ENCODE results near the gene DCC.

Gene DCC

DNA sequence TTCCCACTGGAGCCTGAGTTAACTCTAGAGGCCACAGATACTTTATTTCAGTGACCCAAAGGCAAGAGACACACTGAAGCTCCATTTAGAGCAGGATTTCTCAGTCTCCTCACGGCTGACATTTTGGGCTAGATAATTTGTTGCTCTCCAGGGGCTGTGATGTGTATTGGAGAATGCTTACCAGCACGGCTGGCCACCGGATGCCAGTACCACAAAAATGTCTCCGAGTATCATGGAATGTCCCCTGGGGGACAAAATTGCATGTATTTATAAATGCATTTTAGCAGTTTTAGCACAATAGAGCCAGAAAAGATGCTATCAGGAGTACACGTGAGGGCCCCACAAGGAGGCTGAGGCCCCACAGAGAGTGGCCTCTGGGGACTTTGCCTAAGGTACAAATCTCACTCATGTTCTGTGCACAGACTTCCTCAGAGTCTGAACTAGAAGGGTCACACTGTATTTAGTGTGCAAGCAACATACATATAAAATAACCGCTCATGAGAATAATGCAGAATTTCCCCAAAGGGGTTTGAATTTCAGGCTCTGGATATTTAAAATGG lies 20.5 kb upstream of the DCC start:
- CTCF ChIA-PET: no interaction called here
- DNase-seq (ENCODE audit: low spot score): no peak

DNA sequence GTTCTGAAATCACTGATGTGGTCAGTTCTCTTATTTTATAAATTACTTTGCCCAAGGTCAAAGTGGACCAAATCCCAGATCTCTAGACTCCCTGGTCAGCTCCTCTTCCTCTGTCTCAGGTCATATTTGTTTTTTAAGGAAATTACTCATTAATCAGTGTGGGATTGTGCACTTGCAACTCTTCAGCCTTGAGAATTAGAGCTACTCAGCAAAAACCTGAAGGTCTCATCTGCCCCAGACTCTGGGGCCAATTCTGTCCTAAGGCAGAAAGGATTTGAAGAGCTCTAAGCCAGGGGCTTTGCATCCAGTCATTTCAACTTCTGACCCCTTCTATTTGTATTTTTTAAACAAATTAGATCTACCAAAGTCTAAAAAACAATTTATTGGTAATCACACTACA lies 17.7 kb upstream of the DCC start:
- TF ChIP-seq, protein P1, sequence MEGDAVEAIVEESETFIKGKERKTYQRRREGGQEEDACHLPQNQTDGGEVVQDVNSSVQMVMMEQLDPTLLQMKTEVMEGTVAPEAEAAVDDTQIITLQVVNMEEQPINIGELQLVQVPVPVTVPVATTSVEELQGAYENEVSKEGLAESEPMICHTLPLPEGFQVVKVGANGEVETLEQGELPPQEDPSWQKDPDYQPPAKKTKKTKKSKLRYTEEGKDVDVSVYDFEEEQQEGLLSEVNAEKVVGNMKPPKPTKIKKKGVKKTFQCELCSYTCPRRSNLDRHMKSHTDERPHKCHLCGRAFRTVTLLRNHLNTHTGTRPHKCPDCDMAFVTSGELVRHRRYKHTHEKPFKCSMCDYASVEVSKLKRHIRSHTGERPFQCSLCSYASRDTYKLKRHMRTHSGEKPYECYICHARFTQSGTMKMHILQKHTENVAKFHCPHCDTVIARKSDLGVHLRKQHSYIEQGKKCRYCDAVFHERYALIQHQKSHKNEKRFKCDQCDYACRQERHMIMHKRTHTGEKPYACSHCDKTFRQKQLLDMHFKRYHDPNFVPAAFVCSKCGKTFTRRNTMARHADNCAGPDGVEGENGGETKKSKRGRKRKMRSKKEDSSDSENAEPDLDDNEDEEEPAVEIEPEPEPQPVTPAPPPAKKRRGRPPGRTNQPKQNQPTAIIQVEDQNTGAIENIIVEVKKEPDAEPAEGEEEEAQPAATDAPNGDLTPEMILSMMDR (conservative IDR thresholded peaks at IDR 0.05; ENCODE audit: low read depth): no peak
- POLR2A ChIA-PET (ENCODE audit: low non-redundant PET): no interaction called here
- H3K27ac ChIP-seq: no peak overlapping the region
- CTCF ChIA-PET: no interaction called here
- no peak for DNase-seq (ENCODE audit: low spot score)

More for the DNA sequence above, 20.5 kb upstream of the DCC start:
- POLR2A ChIA-PET (ENCODE audit: low non-redundant PET): no interaction called here
- H3K27ac ChIP-seq: no peak overlapping the region
- TF ChIP-seq, protein P1 (conservative IDR thresholded peaks at IDR 0.05; ENCODE audit: low read depth): no peak

DNA sequence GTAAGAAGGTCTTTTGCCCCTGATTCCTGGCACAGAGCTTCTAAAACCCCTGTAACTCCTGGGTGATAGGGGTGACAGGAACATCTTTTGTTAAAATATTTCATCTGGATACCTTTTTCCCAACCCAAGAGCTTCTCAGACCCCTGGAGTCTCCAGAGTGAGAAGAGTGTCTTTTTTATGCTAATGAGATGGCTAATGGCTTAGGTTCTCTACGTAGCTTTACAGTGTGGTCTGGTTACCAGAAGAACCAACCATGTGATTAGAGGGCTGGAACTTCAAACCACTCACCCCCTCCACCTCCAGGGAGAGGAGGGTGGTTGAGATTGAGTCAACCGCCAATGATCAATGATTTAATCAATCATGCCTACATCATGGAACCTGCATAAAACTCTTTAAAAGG lies 16.2 kb upstream of the DCC start:
- ChIA-PET POLR2A (ENCODE audit: low non-redundant PET) (no interaction called here), CTCF (no interaction called here)
- no peak for DNase-seq (ENCODE audit: low spot score)
- TF ChIP-seq, protein P1 (conservative IDR thresholded peaks at IDR 0.05; ENCODE audit: low read depth): no peak
- no peak overlapping the region for H3K27ac ChIP-seq

DNA sequence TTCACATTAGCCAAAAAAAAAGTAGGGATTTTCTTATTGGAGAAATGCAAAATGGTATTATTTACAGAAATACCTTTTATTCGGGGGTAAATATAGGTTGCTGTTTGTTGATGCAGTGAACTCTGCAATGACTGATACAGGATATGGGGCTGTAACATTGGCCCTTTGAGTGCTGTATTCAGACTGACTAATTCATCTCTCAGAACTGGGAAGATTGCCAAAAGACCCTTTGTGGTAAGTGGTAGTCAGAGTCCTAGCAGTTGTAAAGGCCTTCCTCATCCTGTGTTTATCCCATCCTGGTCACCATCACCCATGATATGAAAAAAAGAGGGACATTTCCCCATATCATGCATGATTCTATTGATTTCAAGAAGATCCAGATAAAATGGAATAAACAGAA lies 14.0 kb upstream of the DCC start:
- TF ChIP-seq, protein P1 (conservative IDR thresholded peaks at IDR 0.05; ENCODE audit: low read depth): no peak
- CTCF ChIA-PET: interaction anchor here (0.6 kb wide), 1 partner anchor 1438 kb away, joined by 3 read pairs; no protein-coding TSS in a partner anchor
- H3K27ac ChIP-seq: no peak overlapping the region
- DNase-seq (ENCODE audit: low spot score): no peak
- POLR2A ChIA-PET (ENCODE audit: low non-redundant PET): no interaction called here

DNA sequence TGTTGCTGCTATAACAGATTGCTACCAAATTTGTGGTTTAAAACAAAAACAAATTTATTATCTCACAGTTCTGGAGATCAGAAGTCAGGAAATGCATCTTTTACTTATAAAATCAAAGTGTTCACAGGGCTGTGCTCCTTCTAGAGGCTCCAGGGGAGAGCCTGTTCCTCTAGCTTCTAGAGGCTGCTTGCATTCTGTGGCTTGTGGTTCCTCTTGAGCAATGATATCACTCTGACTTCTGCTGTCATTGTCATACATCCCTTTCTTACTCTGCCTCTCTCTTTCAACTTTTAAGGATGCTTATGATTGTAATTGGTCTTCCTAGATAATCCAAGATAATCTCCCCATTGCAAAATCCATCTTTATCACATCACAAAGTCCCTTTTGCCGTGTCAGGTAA lies 6.1 kb upstream of the DCC start:
- ChIA-PET POLR2A (ENCODE audit: low non-redundant PET) (no interaction called here), CTCF (interaction anchor here (0.6 kb wide), 1 partner anchor 908 kb away, joined by 4 read pairs; no protein-coding TSS in a partner anchor)
- TF ChIP-seq, protein P1 (conservative IDR thresholded peaks at IDR 0.05; ENCODE audit: low read depth): no peak
- DNase-seq (ENCODE audit: low spot score): no peak
- H3K27ac ChIP-seq: no peak overlapping the region

DNA sequence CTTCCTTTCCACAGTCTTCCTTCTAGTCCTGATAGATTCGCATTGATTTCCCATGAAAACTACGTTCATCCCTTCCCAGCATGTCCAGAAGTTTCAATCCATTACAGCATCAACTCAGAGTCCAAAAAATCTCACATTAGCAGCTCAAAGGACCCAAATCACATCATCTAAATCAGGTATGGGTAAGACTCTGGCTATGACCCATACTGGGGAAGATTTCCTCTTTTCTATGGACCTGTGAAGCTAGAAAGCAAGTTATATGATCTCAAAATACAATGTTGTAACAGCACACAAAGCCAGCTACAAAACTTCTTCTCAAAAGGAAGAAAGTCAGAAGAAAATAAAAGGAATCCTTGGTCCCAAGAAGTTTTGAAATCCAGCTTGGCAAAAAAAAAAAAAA lies 5.7 kb upstream of the DCC start:
- ChIA-PET CTCF (interaction anchor here (0.6 kb wide), 1 partner anchor 908 kb away, joined by 4 read pairs; no protein-coding TSS in a partner anchor), POLR2A (ENCODE audit: low non-redundant PET) (no interaction called here)
- H3K27ac ChIP-seq: no peak overlapping the region
- no peak for DNase-seq (ENCODE audit: low spot score)
- TF ChIP-seq, protein P1 (conservative IDR thresholded peaks at IDR 0.05; ENCODE audit: low read depth): no peak

Data from RWPE1 (cell line).